DOHH2 (cell line): Measurements from ENCODE around the gene RAC2.

Experiments used
- CTCF ChIP-seq: fragments of 200-600 bp; sonication (generic); IDR thresholded peaks from one replicate; pipeline ENCODE4 v1.5.1; 2014; ENCODE audit warnings: antibody characterized with exemption, mild to moderate bottlenecking, low read depth, low read length; ENCODE audit not compliant: poor library complexity, severe bottlenecking
- EZH2phosphoT487 ChIP-seq: fragments of 200-600 bp; sonication (generic); IDR thresholded peaks from 2 replicates; pipeline ENCODE4 v1.6.1; 2017; ENCODE audit warnings: borderline replicate concordance, mild to moderate bottlenecking, antibody characterized with exemption, low read length, moderate library complexity, mixed read lengths

- peak; percentile 97 for TF ChIP-seq CTCF
- TF ChIP-seq EZH2phosphoT487: no peak
Observed at GRCh38 chr22:37260901-37261336, 16.9 kb upstream of the RAC2 start.
